Measurements from ENCODE around the gene RACGAP1.

Gene RACGAP1

GRCh38 chr12:50061171-50061570, 35.9 kb upstream of the RACGAP1 start:
- Histone ChIP-seq H3K36me3 (ENCODE audit: control insufficient read depth, insufficient read depth, low read length) (no peaks in the 10 kb centered on the region), H3K27ac (ENCODE audit: low read depth, low read length) (no peak overlapping the region), H3K4me1 (ENCODE audit: control insufficient read depth, insufficient read depth, low read length) (peaks cover 6% of the 10 kb centered on the region), H3K27me3 (ENCODE audit: control insufficient read depth, insufficient read depth, low read length) (peaks cover 2% of the 10 kb centered on the region), H3K9ac (ENCODE audit: low read length) (no peak overlapping the region), H3K4me3 (ENCODE audit: low read length) (no peak overlapping the region)

- H3K36me3 ChIP-seq (ENCODE audit: control insufficient read depth, insufficient read depth, low read length) = no peaks in the 10 kb centered on the region
- no peak overlapping the region for H3K9ac ChIP-seq (ENCODE audit: low read length)
- no peak overlapping the region for H3K27ac ChIP-seq (ENCODE audit: low read depth, low read length)
- no peak overlapping the region for H3K4me3 ChIP-seq (ENCODE audit: low read length)
- peaks cover 2% of the 10 kb centered on the region for H3K27me3 ChIP-seq (ENCODE audit: control insufficient read depth, insufficient read depth, low read length)
- H3K4me1 ChIP-seq (ENCODE audit: control insufficient read depth, insufficient read depth, low read length) = peaks cover 7% of the 10 kb centered on the region
These were observed 34.8 kb upstream of the RACGAP1 start for GRCh38 chr12:50060120-50060468.

GRCh38 chr12:50059440-50060119, 34.3 kb upstream of the RACGAP1 start:
- Histone ChIP-seq H3K36me3 (ENCODE audit: control insufficient read depth, insufficient read depth, low read length) (no peaks in the 10 kb centered on the region), H3K9ac (ENCODE audit: low read length) (no peak overlapping the region), H3K4me1 (ENCODE audit: control insufficient read depth, insufficient read depth, low read length) (peaks cover 7% of the 10 kb centered on the region), H3K4me3 (ENCODE audit: low read length) (no peak overlapping the region), H3K27ac (ENCODE audit: low read depth, low read length) (no peak overlapping the region), H3K27me3 (ENCODE audit: control insufficient read depth, insufficient read depth, low read length) (peaks cover 2% of the 10 kb centered on the region)

- Histone ChIP-seq H3K36me3 (ENCODE audit: control insufficient read depth, insufficient read depth, low read length) (no peaks in the 10 kb centered on the region), H3K9ac (ENCODE audit: low read length) (no peak overlapping the region), H3K27me3 (ENCODE audit: control insufficient read depth, insufficient read depth, low read length) (peaks cover 2% of the 10 kb centered on the region), H3K27ac (ENCODE audit: low read depth, low read length) (no peak overlapping the region), H3K4me1 (ENCODE audit: control insufficient read depth, insufficient read depth, low read length) (peaks cover 7% of the 10 kb centered on the region), H3K4me3 (ENCODE audit: low read length) (no peak overlapping the region)
These were observed 33.5 kb upstream of the RACGAP1 start for GRCh38 chr12:50058743-50059312.

GRCh38 chr12:50057896-50058670, 32.8 kb upstream of the RACGAP1 start:
- Histone ChIP-seq H3K27me3 (ENCODE audit: control insufficient read depth, insufficient read depth, low read length) (no peaks in the 10 kb centered on the region), H3K27ac (ENCODE audit: low read depth, low read length) (no peak overlapping the region), H3K4me1 (ENCODE audit: control insufficient read depth, insufficient read depth, low read length) (peaks cover 7% of the 10 kb centered on the region), H3K9ac (ENCODE audit: low read length) (no peak overlapping the region), H3K4me3 (ENCODE audit: low read length) (peak overlapping the region; percentile 49), H3K36me3 (ENCODE audit: control insufficient read depth, insufficient read depth, low read length) (no peaks in the 10 kb centered on the region)

GRCh38 chr12:50057000-50057841, 31.9 kb upstream of the RACGAP1 start, which contains the start of gene ASIC1:
Gene ASIC1, plus strand, starts transcription at chr12:50057596. Its CDS starts 1,171 bp downstream, at chr12:50058767.
- peak within 1 kb of the TSS; percentile 60 for H3K27ac ChIP-seq (ENCODE audit: low read depth, low read length)
- no peaks in the 10 kb centered on the region for H3K36me3 ChIP-seq (ENCODE audit: control insufficient read depth, insufficient read depth, low read length)
- peak within 1 kb of the TSS; percentile 82 for H3K4me3 ChIP-seq (ENCODE audit: low read length)
- H3K27me3 ChIP-seq (ENCODE audit: control insufficient read depth, insufficient read depth, low read length) = no peaks in the 10 kb centered on the region
- H3K9ac ChIP-seq (ENCODE audit: low read length) = peak within 1 kb of the TSS; percentile 25
- H3K4me1 ChIP-seq (ENCODE audit: control insufficient read depth, insufficient read depth, low read length) = peaks cover 7% of the 10 kb centered on the region

- H3K4me1 ChIP-seq (ENCODE audit: control insufficient read depth, insufficient read depth, low read length) = peaks cover 7% of the 10 kb centered on the region
- no peak overlapping the region for H3K27ac ChIP-seq (ENCODE audit: low read depth, low read length)
- no peaks in the 10 kb centered on the region for H3K36me3 ChIP-seq (ENCODE audit: control insufficient read depth, insufficient read depth, low read length)
- H3K9ac ChIP-seq (ENCODE audit: low read length) = no peak overlapping the region
- H3K4me3 ChIP-seq (ENCODE audit: low read length) = peak overlapping the region; percentile 82
- H3K27me3 ChIP-seq (ENCODE audit: control insufficient read depth, insufficient read depth, low read length) = no peaks in the 10 kb centered on the region
These were observed 31.3 kb upstream of the RACGAP1 start for GRCh38 chr12:50056639-50056976.

GRCh38 chr12:50055831-50056638, 30.7 kb upstream of the RACGAP1 start:
- Histone ChIP-seq H3K4me1 (ENCODE audit: control insufficient read depth, insufficient read depth, low read length) (peaks cover 7% of the 10 kb centered on the region), H3K27ac (ENCODE audit: low read depth, low read length) (no peak overlapping the region), H3K36me3 (ENCODE audit: control insufficient read depth, insufficient read depth, low read length) (no peaks in the 10 kb centered on the region), H3K27me3 (ENCODE audit: control insufficient read depth, insufficient read depth, low read length) (no peaks in the 10 kb centered on the region), H3K4me3 (ENCODE audit: low read length) (no peak overlapping the region), H3K9ac (ENCODE audit: low read length) (no peak overlapping the region)

- H3K27me3 ChIP-seq (ENCODE audit: control insufficient read depth, insufficient read depth, low read length) = no peaks in the 10 kb centered on the region
- no peak overlapping the region for H3K9ac ChIP-seq (ENCODE audit: low read length)
- no peak overlapping the region for H3K27ac ChIP-seq (ENCODE audit: low read depth, low read length)
- no peak overlapping the region for H3K4me3 ChIP-seq (ENCODE audit: low read length)
- H3K4me1 ChIP-seq (ENCODE audit: control insufficient read depth, insufficient read depth, low read length) = peaks cover 7% of the 10 kb centered on the region
- no peaks in the 10 kb centered on the region for H3K36me3 ChIP-seq (ENCODE audit: control insufficient read depth, insufficient read depth, low read length)
These were observed 28.3 kb upstream of the RACGAP1 start for GRCh38 chr12:50053583-50053982.

- H3K27me3 ChIP-seq (ENCODE audit: control insufficient read depth, insufficient read depth, low read length) = no peaks in the 10 kb centered on the region
- H3K9ac ChIP-seq (ENCODE audit: low read length) = no peak overlapping the region
- no peaks in the 10 kb centered on the region for H3K36me3 ChIP-seq (ENCODE audit: control insufficient read depth, insufficient read depth, low read length)
- H3K27ac ChIP-seq (ENCODE audit: low read depth, low read length) = no peak overlapping the region
- peaks cover 7% of the 10 kb centered on the region for H3K4me1 ChIP-seq (ENCODE audit: control insufficient read depth, insufficient read depth, low read length)
- H3K4me3 ChIP-seq (ENCODE audit: low read length) = no peak overlapping the region
These were observed 27.7 kb upstream of the RACGAP1 start for GRCh38 chr12:50052964-50053363.

GRCh38 chr12:50052544-50052943, 27.2 kb upstream of the RACGAP1 start:
- no peaks in the 10 kb centered on the region for H3K27me3 ChIP-seq (ENCODE audit: control insufficient read depth, insufficient read depth, low read length)
- H3K36me3 ChIP-seq (ENCODE audit: control insufficient read depth, insufficient read depth, low read length) = no peaks in the 10 kb centered on the region
- H3K27ac ChIP-seq (ENCODE audit: low read depth, low read length) = no peak overlapping the region
- H3K4me1 ChIP-seq (ENCODE audit: control insufficient read depth, insufficient read depth, low read length) = peaks cover 7% of the 10 kb centered on the region
- no peak overlapping the region for H3K4me3 ChIP-seq (ENCODE audit: low read length)
- H3K9ac ChIP-seq (ENCODE audit: low read length) = no peak overlapping the region
